Kidney (tissue), 14 donors: ENCODE measurements around the gene ANXA7. TPM values are rescaled to one million over a fixed set of nuclear protein-coding genes. Genes with fewer than 3 reads are reported as not detected.

Source experiments
- DNase-seq, 5 donors: peaks; one replicate each; pipeline ENCODE4 v3.0.0-alpha.2; 2013 to 2020
- FAIRE-seq: peaks from 2 replicates; lab custom pipeline; 2012; peaks lifted over from hg19 to GRCh38; lab: Jason Lieb, UNC
- H3K27ac ChIP-seq, 2 donors: one replicate each; pipeline ENCODE4 v1.7.0; 2013; ENCODE audit warnings: low read depth in 2 of 2, low read length in 2 of 2, inconsistent platforms in 1 of 2
- H3K27me3 ChIP-seq: one replicate; pipeline ENCODE4 v1.7.1; 2013; ENCODE audit warnings: low read length, inconsistent platforms; ENCODE audit not compliant: control insufficient read depth, insufficient read depth
- H3K36me3 ChIP-seq, 3 donors: one replicate each; pipeline versions ENCODE4 v1.7.0 to v1.7.1; 2013; ENCODE audit warnings: low read length in 3 of 3, control low read depth in 1 of 3, inconsistent platforms in 1 of 3; ENCODE audit not compliant: insufficient read depth in 3 of 3, control insufficient read depth in 2 of 3
- H3K4me1 ChIP-seq, 3 donors: one replicate each; pipeline versions ENCODE4 v1.7.0 to v1.7.1; 2013; ENCODE audit warnings: low read length in 3 of 3, inconsistent platforms in 1 of 3, low read depth in 1 of 3; ENCODE audit not compliant: control insufficient read depth in 2 of 3, insufficient read depth in 2 of 3
- H3K4me3 ChIP-seq, 3 donors: one replicate each; pipeline versions ENCODE4 v1.7.0 to v1.8.1; 2013; ENCODE audit warnings: low read length in 3 of 3, control low read depth in 1 of 3, inconsistent platforms in 1 of 3
- H3K9ac ChIP-seq, 3 donors: one replicate each; pipeline versions ENCODE4 v1.7.0 to v1.7.1; 2013; ENCODE audit warnings: low read length in 3 of 3, control low read depth in 1 of 3, inconsistent platforms in 1 of 3
- H3K9me3 ChIP-seq, 3 donors: one replicate each; pipeline versions ENCODE4 v1.7.0 to v1.7.1; 2013; ENCODE audit warnings: low read length in 3 of 3, control low read depth in 1 of 3, inconsistent platforms in 1 of 3; ENCODE audit not compliant: control insufficient read depth in 2 of 3, insufficient read depth in 1 of 3
- CTCF ChIP-seq: IDR thresholded peaks from 3 replicates; pipeline ENCODE4 v1.5.1; 2012; ENCODE audit warnings: mild to moderate bottlenecking, moderate library complexity, borderline replicate concordance; ENCODE audit not compliant: insufficient read depth; ENCODE audit errors: extremely low read depth
- intact Hi-C: fragments of 100-400 bp; cut with DNase I; formaldehyde crosslinking; loops from one replicate; pipeline ENCODE4 v1.11.1; 2022
- polyA plus RNA-seq: library from polyadenylated mRNA; stranded (reverse); fragments of 350-450 nt; fragmentation: Illumina TruSeq; extraction: RNeasy Lipid Tissue Mini Kit (QIAGEN cat#74804); gene quantifications from one replicate; pipeline ENCODE4 v1.2.3, GENCODE V29; 2014; ENCODE audit warnings: low read depth, low replicate concordance; ENCODE audit not compliant: insufficient read depth
- total RNA-seq: library from RNA; stranded (reverse); fragmentation: NEBNext Ultra II Directional; extraction: Animal tissue kit (Norgen Biotek cat#: 25700); gene quantifications from one replicate; pipeline ENCODE4 v1.2.1, GENCODE V29; 2021
- donor health status: control.
- donor health status: control.
- donor health status: control.
- donor health status: control.
- donor health status: control.
- donor health status: DM: yes; HTN: yes; CAD: no.
- donor health status: Normal renal cell carcinoma (clear cell type).

The ANXA7 gene
- total and polyA plus RNA-seq, 2 donors from 2014 or later: 129 to 200 TPM

GRCh38 chr10:73433538-73433867 lies 19.6 kb upstream of the ANXA7 start, which contains the start of gene MSS51:
MSS51 (minus strand) TSS chr10:73433561; CDS start chr10:73428284, 5,277 bp downstream.
- peak in 2 of 5 donors; percentile 19 to 24 for DNase-seq
- peaks cover 0 to 3% (median 0%) of the 10 kb centered on the region in 3 donors for H3K4me1 ChIP-seq
- no peak within 1 kb of the TSS for H3K4me3 ChIP-seq
- intact Hi-C loops: no loop called here
- no peak for TF ChIP-seq CTCF
- no peak for FAIRE-seq
- no peak within 1 kb of the TSS for H3K9ac ChIP-seq
- peaks cover 0 to 14% (median 2%) of the 10 kb centered on the region in 3 donors for H3K36me3 ChIP-seq
- no peaks in the 10 kb centered on the region for H3K9me3 ChIP-seq
- H3K27me3 ChIP-seq: no peaks in the 10 kb centered on the region
- H3K27ac ChIP-seq: no peak within 1 kb of the TSS

GRCh38 chr10:73432646-73433537 lies 19.0 kb upstream of the ANXA7 start:
- Histone ChIP-seq H3K27me3 (no peaks in the 10 kb centered on the region), H3K36me3 (peaks cover 0 to 15% (median 2%) of the 10 kb centered on the region in 3 donors), H3K4me3 (no peak overlapping the region), H3K4me1 (peaks cover 0 to 3% (median 0%) of the 10 kb centered on the region in 3 donors), H3K9ac (no peak overlapping the region), H3K27ac (no peak overlapping the region), H3K9me3 (no peaks in the 10 kb centered on the region)
- FAIRE-seq (no peak), DNase-seq (peak in 1 of 5 donors; percentile 8)
- no peak for TF ChIP-seq CTCF
- intact Hi-C loops: no loop called here

- intact Hi-C loops: no loop called here
- no peak for FAIRE-seq
Observed at GRCh38 chr10:73426318-73426717, 12.5 kb upstream of the ANXA7 start.

More at GRCh38 chr10:73426318-73426717, 12.5 kb upstream of the ANXA7 start:
- no peak overlapping the region for H3K9ac ChIP-seq
- peaks cover 8 to 28% (median 8%) of the 10 kb centered on the region in 3 donors for H3K36me3 ChIP-seq
- H3K9me3 ChIP-seq: no peaks in the 10 kb centered on the region
- no peaks in the 10 kb centered on the region for H3K4me1 ChIP-seq
- no peak overlapping the region for H3K27ac ChIP-seq
- no peak overlapping the region for H3K4me3 ChIP-seq
- no peak for TF ChIP-seq CTCF
- DNase-seq: no peak
- no peaks in the 10 kb centered on the region for H3K27me3 ChIP-seq
